Vagina (tissue), 2 donors: Measurements from ENCODE around the gene OR10G7. TPM values are rescaled to one million over a fixed set of nuclear protein-coding genes. Genes with fewer than 3 reads are reported as not detected.

ENCODE experiments used
- DNase-seq, 2 donors: peaks; one replicate each; pipeline ENCODE4 v3.0.0-alpha.2; 2017; ENCODE audit errors: extremely low spot score in 2 of 2
- H3K27ac ChIP-seq: fragments of 200-600 bp; sonication (generic); one replicate; pipeline ENCODE4 v1.5.1; 2019
- H3K27me3 ChIP-seq: fragments of 200-600 bp; sonication (generic); one replicate; pipeline ENCODE4 v1.5.1; 2019
- H3K36me3 ChIP-seq, 2 donors: fragments of 200-600 bp; sonication (generic); one replicate each; pipeline ENCODE4 v1.5.1; 2017 to 2019
- H3K4me1 ChIP-seq: fragments of 200-600 bp; sonication (generic); one replicate; pipeline ENCODE4 v1.5.1; 2019
- H3K4me3 ChIP-seq, 2 donors: fragments of 200-600 bp; sonication (generic); 1 replicate in 1 of 2; 2 replicates in 1 of 2; pipeline ENCODE4 v1.5.1; 2016 to 2019
- H3K9me3 ChIP-seq: fragments of 200-600 bp; sonication (generic); one replicate; pipeline ENCODE4 v1.5.1; 2019
- CTCF ChIP-seq, 3 experiments: fragments of 450-650 bp in 2 of 3; fragments of 200-600 bp in 1 of 3; sonication (generic) in 1 of 3; IDR thresholded peaks; one replicate each; pipeline ENCODE4 v1.5.1; 2017 to 2019; ENCODE audit warnings: antibody characterized with exemption in 3 of 3, mild to moderate bottlenecking in 2 of 3, moderate library complexity in 2 of 3
- POLR2A ChIP-seq, 2 donors: fragments of 450-650 bp; IDR thresholded peaks; one replicate each; pipeline ENCODE4 v1.6.1; 2017; ENCODE audit warnings: antibody characterized with exemption in 2 of 2, mild to moderate bottlenecking in 2 of 2, moderate library complexity in 2 of 2
- POLR2AphosphoS5 ChIP-seq, 2 donors: sonication (generic); formaldehyde crosslinking; IDR thresholded peaks; one replicate each; pipeline ENCODE4 v1.9.0; 2017; ENCODE audit warnings: antibody characterized with exemption in 2 of 2, mild to moderate bottlenecking in 2 of 2, low read depth in 1 of 2; ENCODE audit not compliant: insufficient read depth in 1 of 2
- intact Hi-C: fragments of 100-400 bp; cut with DNase I; formaldehyde crosslinking; loops from one replicate; pipeline ENCODE4 v1.15.1; 2023
- total RNA-seq: library from RNA; depleted of rRNA; stranded (reverse); fragments of >200 nt; gene quantifications from one replicate; pipeline ENCODE4 v1.2.3, GENCODE V29; 2016

Gene OR10G7
- total RNA-seq, 1 donor from 2014 or later = not detected

GRCh38 chr11:123995119-123995518 is 46.0 kb downstream of the OR10G7 start, which contains the start of gene OR10G6:
TSS of gene OR10G6 (minus strand) at chr11:123995161. CDS start at chr11:123995161, 0 bp downstream.
- intact Hi-C loops = no loop called here
- H3K4me1 ChIP-seq = no peaks in the 10 kb centered on the region
- no peak for TF ChIP-seq CTCF (IDR thresholded peaks at IDR 0.05)
- TF ChIP-seq POLR2A (IDR thresholded peaks at IDR 0.05) = no peak
- TF ChIP-seq POLR2AphosphoS5 (IDR thresholded peaks at IDR 0.05; ENCODE audit: insufficient read depth in 1 of 2, low read depth in 1 of 2) = no peak
- H3K9me3 ChIP-seq = no peaks in the 10 kb centered on the region
- H3K36me3 ChIP-seq = no peaks in the 10 kb centered on the region
- no peak for DNase-seq
- no peaks in the 10 kb centered on the region for H3K27me3 ChIP-seq
- no peak within 1 kb of the TSS for H3K4me3 ChIP-seq
- no peak within 1 kb of the TSS for H3K27ac ChIP-seq

Other genes starting within 250 kb of the OR10G7 start
- gene OR6M1, start 235.0 kb downstream of the OR10G7 start, total RNA-seq = not detected
- not detected for gene TMEM225, start 155.7 kb downstream of the OR10G7 start, total RNA-seq
- gene OR8D4, start 139.2 kb downstream of the OR10G7 start, total RNA-seq = not detected
- gene OR4D5, start 101.7 kb downstream of the OR10G7 start, total RNA-seq = not detected
- gene OR6T1, start 97.5 kb downstream of the OR10G7 start, total RNA-seq = not detected
- gene OR10S1, start 63.5 kb downstream of the OR10G7 start, total RNA-seq = not detected
- not detected for gene OR10G6, start 46.2 kb downstream of the OR10G7 start, total RNA-seq
- not detected for gene OR10G4, start 28.3 kb downstream of the OR10G7 start, total RNA-seq
- gene OR10G9, start 18.3 kb downstream of the OR10G7 start, total RNA-seq = not detected
- gene OR10G8, start 14.5 kb downstream of the OR10G7 start, total RNA-seq = not detected
- gene VWA5A, start 74.1 kb upstream of the OR10G7 start, total RNA-seq = 17.9 TPM
- gene OR10D3, start 142.0 kb upstream of the OR10G7 start, total RNA-seq = not detected
- not detected for gene OR8G1, start 199.8 kb upstream of the OR10G7 start, total RNA-seq
- gene OR8G5, start 215.1 kb upstream of the OR10G7 start, total RNA-seq = not detected